GM12891 (cell line): ENCODE measurements around the gene SLC7A14.
"Not testable (repeated sequence)": the region's sequence is repeated elsewhere in the genome, so short reads cannot be mapped to it uniquely, and the experiment has no call there.

ENCODE experiments used
- DNase-seq: peaks from one replicate; pipeline ENCODE4 v3.0.0; 2011; ENCODE audit warnings: low spot score; ENCODE audit not compliant: insufficient read length
- FAIRE-seq: peaks from 2 replicates; lab custom pipeline; 2011; peaks lifted over from hg19 to GRCh38; lab: Jason Lieb, UNC
- PAX5 ChIP-seq: IDR thresholded peaks from 2 replicates; pipeline ENCODE4 v1.6.1; 2011; ENCODE audit warnings: low read length, moderate library complexity, mild to moderate bottlenecking; ENCODE audit not compliant: insufficient read depth, severe bottlenecking
- POLR2A ChIP-seq: IDR thresholded peaks from 2 replicates; pipeline ENCODE4 v1.6.1; 2011; ENCODE audit warnings: low read depth, low read length, control low read depth
- POLR2AphosphoS5 ChIP-seq: IDR thresholded peaks from 2 replicates; pipeline ENCODE4 v1.6.1; 2011; ENCODE audit warnings: low read depth, low read length, control low read depth
- POU2F2 ChIP-seq: IDR thresholded peaks from 2 replicates; pipeline ENCODE4 v1.6.1; 2011; ENCODE audit warnings: low read depth, mild to moderate bottlenecking, control low read depth, low read length, moderate library complexity
- SPI1 ChIP-seq: IDR thresholded peaks from 2 replicates; pipeline ENCODE4 v1.6.1; 2011; ENCODE audit warnings: low read depth, low read length, control low read depth
- TAF1 ChIP-seq: IDR thresholded peaks from 2 replicates; pipeline ENCODE4 v1.6.1; 2011; ENCODE audit warnings: low read depth, low read length, control low read depth

SLC7A14 gene

DNA sequence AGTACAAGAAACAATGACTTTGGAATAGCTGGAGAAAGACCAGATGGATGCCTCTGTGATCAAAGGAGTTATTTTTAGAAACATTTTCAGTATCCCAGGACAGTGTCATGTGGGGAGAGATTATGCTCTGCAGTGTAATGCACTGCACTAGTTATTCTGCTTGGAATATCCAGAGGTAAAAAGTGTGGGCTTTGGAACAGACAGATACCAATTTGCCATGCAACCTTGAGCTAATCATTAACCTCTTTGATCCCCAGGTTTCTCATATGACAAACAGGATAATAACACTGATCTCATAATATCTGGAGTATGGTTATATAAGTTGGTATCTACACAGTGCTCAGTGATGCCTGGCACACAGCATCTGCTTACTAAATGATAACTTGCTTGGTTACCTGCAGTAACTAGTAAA lies 12.2 kb upstream of the SLC7A14 start:
- no peak for DNase-seq
- no peak for FAIRE-seq
- no peak for TF ChIP-seq POLR2A
- no peak for TF ChIP-seq POU2F2
- no peak for TF ChIP-seq POLR2AphosphoS5

DNA sequence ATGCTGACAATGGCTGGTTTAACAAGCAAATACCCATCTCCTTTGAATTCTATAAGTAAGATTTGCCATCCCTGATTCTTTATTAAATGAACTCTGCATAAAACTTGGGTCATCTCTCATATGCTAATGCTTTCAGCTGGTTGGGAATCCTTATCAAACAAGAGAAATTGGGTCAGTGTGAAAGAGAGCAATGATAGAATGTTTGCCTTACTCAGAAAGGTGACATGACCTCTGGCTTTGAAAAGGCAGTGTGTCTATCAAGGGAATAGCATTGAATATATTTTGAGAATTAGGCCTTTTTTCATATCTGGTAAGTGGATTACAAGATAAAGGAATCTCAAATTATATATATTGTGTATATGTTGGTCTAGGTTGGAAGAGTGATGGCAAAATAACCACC lies 8.7 kb upstream of the SLC7A14 start:
- TF ChIP-seq SPI1 (no peak), POLR2A (no peak), POLR2AphosphoS5 (no peak), POU2F2 (no peak), TAF1 (no peak), PAX5 (no peak)
- no peak for FAIRE-seq
- DNase-seq: no peak

GRCh38 chr3:170593634-170594033 lies 7.8 kb upstream of the SLC7A14 start:
- TF ChIP-seq SPI1 (no peak), TAF1 (no peak), PAX5 (no peak), POLR2A (no peak), POU2F2 (no peak), POLR2AphosphoS5 (no peak)
- FAIRE-seq: no peak
- DNase-seq: no peak

- TF ChIP-seq POLR2AphosphoS5 (no peak), SPI1 (no peak), POLR2A (no peak), TAF1 (no peak), PAX5 (no peak)
- no peak for DNase-seq
- no peak for FAIRE-seq
These were observed 3.2 kb upstream of the SLC7A14 start for GRCh38 chr3:170589113-170589512.

- FAIRE-seq (no peak), DNase-seq (no peak)
- no peak for TF ChIP-seq POLR2A
These were observed 603 bp downstream of the SLC7A14 start for GRCh38 chr3:170585008-170585936.

DNA sequence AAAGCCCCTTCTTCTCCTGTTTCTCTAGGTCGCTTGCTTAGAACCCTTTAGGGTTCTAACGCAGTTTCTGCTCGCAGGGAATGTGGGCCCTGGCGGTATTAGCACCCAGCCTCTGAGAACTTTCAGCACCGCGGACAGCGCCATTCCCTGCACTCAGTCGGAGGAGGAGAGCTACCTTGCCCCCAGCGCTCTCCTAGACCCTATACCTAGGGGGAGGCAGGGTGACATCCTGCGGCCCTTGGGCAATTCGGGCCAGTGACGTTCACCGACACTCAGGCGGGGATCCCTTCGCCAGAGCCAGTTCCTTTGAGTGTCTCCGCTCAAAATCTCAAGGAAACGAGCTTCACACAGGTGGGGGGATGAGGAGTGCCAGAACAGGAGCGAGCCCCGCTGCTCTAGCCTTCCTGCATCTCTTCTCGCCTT lies 1.3 kb downstream of the SLC7A14 start:
- TF ChIP-seq PAX5 (no peak), SPI1 (no peak), POU2F2 (no peak), TAF1 (no peak), POLR2A (no peak), POLR2AphosphoS5 (no peak)
- DNase-seq (peak; percentile 44), FAIRE-seq (no peak)

DNA sequence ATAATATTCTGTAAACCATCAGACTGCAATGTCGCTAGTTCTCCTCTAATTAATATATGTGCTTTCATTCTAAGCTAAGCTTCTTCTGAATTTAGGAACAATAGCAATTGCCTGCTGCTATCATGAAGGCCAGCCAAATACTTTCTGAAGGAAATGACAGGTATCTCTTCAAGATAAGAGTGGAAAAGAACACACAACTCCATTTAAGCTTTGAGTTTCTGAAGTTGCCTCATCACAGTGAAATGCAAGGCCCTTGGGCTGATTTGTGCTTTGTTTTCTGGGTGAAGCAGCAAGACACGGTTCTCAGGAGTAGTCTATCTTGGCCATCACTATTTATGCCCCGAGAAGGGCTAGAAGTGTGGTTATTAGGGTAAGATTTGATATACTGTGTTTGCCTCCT lies 6.2 kb downstream of the SLC7A14 start:
- TF ChIP-seq POLR2A: no peak
- TF ChIP-seq POU2F2: no peak
- TF ChIP-seq SPI1: no peak
- TF ChIP-seq POLR2AphosphoS5: no peak
- no peak for TF ChIP-seq PAX5
- TF ChIP-seq TAF1: no peak
- no peak for FAIRE-seq

GRCh38 chr3:170572665-170573253 lies 13.1 kb downstream of the SLC7A14 start:
- DNase-seq (no peak), FAIRE-seq (peak; percentile 89)
- TF ChIP-seq POU2F2 (no peak), PAX5 (no peak), POLR2AphosphoS5 (no peak), SPI1 (no peak), POLR2A (no peak), TAF1 (no peak)

More for the DNA sequence above, 6.2 kb downstream of the SLC7A14 start:
- no peak for DNase-seq

DNA sequence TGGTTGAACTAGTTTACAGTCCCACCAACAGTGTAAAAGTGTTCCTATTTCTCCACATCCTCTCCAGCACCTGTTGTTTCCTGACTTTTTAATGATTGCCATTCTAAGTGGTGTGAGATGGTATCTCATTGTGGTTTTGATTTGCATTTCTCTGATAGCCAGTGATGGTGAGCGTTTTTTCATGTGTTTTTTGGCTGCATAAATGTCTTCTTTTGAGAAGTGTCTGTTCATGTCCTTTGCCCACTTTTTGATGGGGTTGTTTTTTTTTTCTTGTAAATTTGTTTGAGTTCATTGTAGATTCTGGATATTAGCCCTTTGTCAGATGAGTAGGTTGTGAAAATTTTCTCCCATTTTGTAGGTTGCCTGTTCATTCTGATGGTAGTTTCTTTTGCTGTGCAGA lies 18.3 kb downstream of the SLC7A14 start:
- not testable (repeated sequence) for DNase-seq, FAIRE-seq

DNA sequence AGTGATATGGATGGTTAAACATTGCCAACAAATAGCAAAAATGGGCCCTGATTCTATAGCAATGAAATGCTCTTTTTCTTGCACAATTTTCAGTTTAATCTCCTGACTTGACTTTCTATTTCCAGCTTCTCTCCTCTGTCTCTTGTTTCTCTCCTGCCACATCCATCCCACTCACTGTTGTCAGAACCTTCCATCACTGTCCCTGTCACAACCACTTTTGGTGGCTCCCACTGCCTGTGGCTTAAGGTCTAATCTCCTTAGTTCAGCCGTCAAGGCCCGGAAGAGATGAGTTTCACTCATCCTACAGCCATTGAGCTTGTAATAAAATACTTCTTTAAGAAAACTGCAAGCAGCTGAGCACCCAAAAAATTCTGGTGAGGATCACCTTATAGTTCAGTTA lies 19.5 kb downstream of the SLC7A14 start:
- FAIRE-seq: no peak

More for the DNA sequence above, 19.5 kb downstream of the SLC7A14 start:
- no peak for DNase-seq
- TF ChIP-seq POLR2A (no peak), PAX5 (no peak), TAF1 (no peak), POLR2AphosphoS5 (no peak), POU2F2 (no peak), SPI1 (no peak)
